SHP77 treated with DMSO at 0.1 percent for 48 hours (cell line): ENCODE measurements around the gene TTI1.

Experiments used
- DNase-seq: peaks from one replicate; lab custom pipeline; 2025; lab: John Stamatoyannopoulos, UW

Gene TTI1

DNA sequence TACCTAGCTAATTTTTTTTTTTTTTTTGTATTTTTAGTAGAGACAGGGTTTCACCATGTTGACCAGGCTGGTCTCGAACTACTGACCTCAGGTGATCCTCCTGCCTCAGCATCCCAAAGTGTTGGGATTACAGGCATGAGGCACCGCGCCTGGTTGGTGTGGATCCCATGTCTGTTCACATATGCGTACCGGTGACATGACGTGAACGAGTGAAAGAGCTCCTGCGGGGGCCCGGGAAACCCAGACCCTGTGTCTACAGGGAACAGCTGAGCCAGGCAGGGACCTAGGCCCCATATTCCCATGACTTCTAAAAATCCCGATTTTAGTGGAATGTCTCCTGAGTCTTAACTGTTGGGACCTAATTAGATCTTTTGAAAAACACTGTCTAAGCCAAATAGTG is 97.2 kb downstream of the TTI1 start:
- DNase-seq: no peak

DNA sequence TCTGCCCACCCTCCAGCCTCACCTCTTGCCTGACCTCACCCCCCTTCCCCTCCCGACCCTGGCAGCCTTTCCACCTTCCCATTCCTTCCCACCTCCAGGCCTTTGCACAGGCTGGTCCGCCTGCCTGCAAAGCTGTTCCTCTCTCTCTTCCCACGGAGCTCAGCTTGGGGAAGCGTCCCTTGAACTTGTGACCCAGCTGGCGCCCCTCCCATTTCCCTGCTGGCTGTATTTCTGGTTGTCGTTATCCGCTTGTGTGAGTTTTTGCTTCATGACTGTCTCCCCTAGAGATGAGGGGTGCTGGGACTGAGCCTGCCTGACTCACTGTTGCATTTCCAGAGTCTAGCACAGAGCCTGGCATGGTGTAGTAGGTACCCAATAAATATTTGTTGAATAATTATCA is 97.8 kb downstream of the TTI1 start:
- DNase-seq: no peak

DNA sequence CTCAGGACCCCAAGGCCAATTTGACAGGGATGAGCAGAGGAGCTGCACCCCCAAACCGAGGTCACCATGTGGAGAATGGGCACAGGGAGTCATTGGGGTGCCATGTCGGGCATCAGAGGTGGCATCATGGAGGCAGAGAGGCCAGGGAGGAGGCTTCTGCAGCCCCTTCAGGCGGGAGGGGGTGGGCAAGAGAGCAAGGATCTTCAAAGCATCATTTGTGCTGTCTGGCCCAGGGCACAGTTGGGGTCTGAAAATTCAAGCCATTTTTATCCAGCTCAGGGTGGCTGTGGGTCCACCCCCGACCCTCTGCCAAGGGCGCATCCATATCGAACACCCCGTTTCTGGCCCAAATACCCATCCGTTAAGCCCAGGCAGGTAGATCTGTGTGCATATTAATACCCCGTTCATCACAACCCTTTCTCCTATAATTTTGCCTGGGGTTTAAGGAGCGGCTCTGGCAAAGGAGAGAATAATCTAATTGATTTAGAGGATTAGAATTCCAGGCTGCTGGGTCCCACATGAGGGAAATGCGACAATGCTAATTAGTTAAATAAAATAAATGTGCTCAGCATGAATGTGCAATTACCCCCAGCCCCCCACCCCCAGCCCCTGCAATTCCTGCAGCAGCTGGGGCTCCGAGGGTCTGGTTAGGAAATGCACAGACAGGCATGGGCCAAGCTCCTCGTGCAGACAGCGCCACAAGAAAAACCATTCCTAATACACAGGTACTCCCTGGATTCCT is 98.5 kb downstream of the TTI1 start:
- DNase-seq: no peak

DNA sequence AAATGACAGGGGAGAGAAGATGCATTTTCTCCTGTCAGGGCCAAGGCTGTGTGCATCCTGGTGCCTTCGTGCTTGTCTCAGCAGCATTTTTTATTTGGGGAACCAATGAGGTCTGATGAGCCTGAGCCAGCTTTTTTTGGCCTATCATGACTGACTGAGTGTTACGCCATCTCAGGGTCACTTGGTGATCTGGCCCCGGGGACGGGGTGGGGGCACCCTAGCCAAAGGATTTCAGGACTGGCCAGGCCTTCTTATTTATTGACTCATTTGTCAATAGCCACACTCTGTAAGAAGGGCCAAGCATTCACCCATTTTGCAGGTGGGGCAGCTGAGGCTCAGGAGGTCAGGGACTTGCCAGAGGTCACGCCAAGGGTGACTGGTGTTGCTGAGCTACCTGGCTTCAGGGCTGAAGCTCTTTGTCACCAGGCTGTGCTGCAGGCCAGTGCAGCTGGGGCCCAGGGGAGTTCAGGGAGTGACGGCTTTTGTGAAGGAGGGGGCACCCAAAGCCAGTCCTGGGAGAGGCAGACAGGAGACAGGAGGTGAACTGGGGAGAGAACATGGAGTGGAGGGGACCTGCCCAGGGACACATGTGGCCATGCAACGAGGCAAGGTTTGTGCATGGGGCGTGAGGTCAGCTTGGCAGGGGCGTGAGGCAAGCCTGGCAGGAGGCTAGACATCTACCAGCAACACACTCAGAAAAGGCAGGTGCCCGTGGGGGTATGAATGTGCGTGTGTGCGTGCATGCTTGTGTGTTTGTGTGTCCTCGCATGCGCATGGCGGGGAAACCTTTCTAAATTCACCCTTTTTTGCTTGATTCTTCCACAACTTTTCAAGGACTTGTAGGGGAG is 99.2 kb downstream of the TTI1 start:
- no peak for DNase-seq
